HepG2 (cell line): ENCODE measurements around the gene CCDC183. TPM values are rescaled to one million over a fixed set of nuclear protein-coding genes. Genes with fewer than 3 reads are reported as not detected.

Source experiments
- ATAC-seq: fragments of 200-7000 bp; cut with Tn5 transposase; 3 replicates; pipeline ENCODE4 v1.9.1; 2020; ENCODE audit warnings: mild to moderate bottlenecking, moderate library complexity
- BruUV-seq: library from RNA; stranded (reverse); fragments of 400-500 nt; replicated peaks from 2 replicates; lab custom pipeline; 2021; lab: Mats Ljungman, UMichigan
- CTCF ChIA-PET: fragments of 300-600 bp; formaldehyde crosslinking; extraction: SDS; loops from one replicate; lab custom pipeline; 2021; ENCODE audit warnings: low total read pairs, inconsistent platforms, low intra/inter-chr PET ratio; lab: Yijun Ruan, JAX
- POLR2A ChIA-PET: fragments of 350-600 bp; sonication (Branson Sonifier 250); formaldehyde crosslinking; loops from one replicate; lab custom pipeline; 2020; ENCODE audit warnings: antibody characterized with exemption, inconsistent platforms; lab: Yijun Ruan, JAX
- DNase-seq: peaks from one replicate; pipeline ENCODE4 v3.0.0-alpha.2; 2015; ENCODE audit warnings: low spot score
- FAIRE-seq: peaks from 3 replicates; lab custom pipeline; 2011; peaks lifted over from hg19 to GRCh38; lab: Jason Lieb, UNC
- H2AFZ ChIP-seq: one replicate; pipeline ENCODE4 v1.6.1; 2011; ENCODE audit warnings: low read length, inconsistent platforms
- H3K27ac ChIP-seq: fragments of 300-600 bp; 3 replicates; pipeline ENCODE4 v1.8.0; 2011; ENCODE audit warnings: mixed run types, mild to moderate bottlenecking, mixed read lengths, low read length, inconsistent platforms; ENCODE audit not compliant: insufficient read depth; ENCODE audit errors: extremely low read length
- H3K27me3 ChIP-seq, 2 experiments: fragments of 200-600 bp in 1 of 2; 2 replicates in 1 of 2; 3 replicates in 1 of 2; pipeline versions ENCODE4 v1.6.0 to v1.8.0; 2011; ENCODE audit warnings: low read length in 2 of 2, mild to moderate bottlenecking in 2 of 2, moderate library complexity in 2 of 2, inconsistent platforms in 1 of 2; ENCODE audit not compliant: insufficient read depth in 2 of 2, control insufficient read depth in 1 of 2
- H3K36me3 ChIP-seq, 2 experiments: fragments of 200-600 bp in 1 of 2; replicated peaks in 1 of 2; 2 replicates in 1 of 2; 3 replicates in 1 of 2; pipeline versions ENCODE4 v1.5.1 to v1.8.0; 2011; ENCODE audit warnings: low read length in 2 of 2, inconsistent platforms in 1 of 2; ENCODE audit not compliant: insufficient read depth in 2 of 2, control insufficient read depth in 1 of 2
- H3K4me1 ChIP-seq: 2 replicates; pipeline ENCODE4 v1.5.1; 2012; ENCODE audit warnings: low read length, inconsistent platforms; ENCODE audit not compliant: insufficient read depth
- H3K4me2 ChIP-seq: 2 replicates; pipeline ENCODE4 v1.6.0; 2011; ENCODE audit warnings: low read depth, low read length, inconsistent platforms
- H3K4me3 ChIP-seq, 3 experiments: fragments of 200-600 bp in 1 of 3; sonication (generic), shearing (Covaris generic) in 1 of 3; replicated peaks in 1 of 3; 2 replicates each; pipeline ENCODE4 v1.5.1; 2011 to 2016; ENCODE audit warnings: low read length in 3 of 3, inconsistent platforms in 2 of 3, low read depth in 2 of 3, mild to moderate bottlenecking in 2 of 3, control low read depth in 1 of 3, mixed read lengths in 1 of 3; ENCODE audit not compliant: insufficient read depth in 1 of 3
- H3K79me2 ChIP-seq: one replicate; pipeline ENCODE4 v1.6.1; 2011; ENCODE audit warnings: low read length, inconsistent platforms; ENCODE audit not compliant: insufficient read depth
- H3K9ac ChIP-seq: 2 replicates; pipeline ENCODE4 v1.6.0; 2011; ENCODE audit warnings: mild to moderate bottlenecking, low read depth, low read length, inconsistent platforms; ENCODE audit not compliant: insufficient read depth
- H3K9me3 ChIP-seq: 2 replicates; pipeline ENCODE4 v1.5.1; 2012; ENCODE audit warnings: mild to moderate bottlenecking, low read length
- H4K20me1 ChIP-seq: 2 replicates; pipeline ENCODE4 v1.6.0; 2011; ENCODE audit warnings: inconsistent platforms, mild to moderate bottlenecking, low read length, moderate library complexity; ENCODE audit not compliant: insufficient read depth
- HDAC6 ChIP-seq: fragments of 200-600 bp; sonication (generic); IDR thresholded peaks from 2 replicates; pipeline ENCODE4 v1.7.0; 2017; ENCODE audit warnings: mild to moderate bottlenecking, antibody characterized with exemption, low read length, low read depth
- KAT2B ChIP-seq: fragments of 150-350 bp; IDR thresholded peaks from 2 replicates; pipeline ENCODE4 v1.6.1; 2014; ENCODE audit warnings: low read depth, low read length, borderline replicate concordance
- KLF16 ChIP-seq, 2 experiments: sonication (generic) in 1 of 2; formaldehyde crosslinking in 1 of 2; IDR thresholded peaks; 2 replicates each; pipeline versions ENCODE4 v1.6.1 to v1.8.0; 2016 to 2023; ENCODE audit warnings: missing genetic modification reagents in 2 of 2, missing compliant biosample characterization in 1 of 2
- MTA3 ChIP-seq: sonication (generic); formaldehyde crosslinking; IDR thresholded peaks from 2 replicates; pipeline ENCODE4 v1.4.0; 2020; ENCODE audit warnings: missing genetic modification reagents
- NR1H2 ChIP-seq: sonication (generic); formaldehyde crosslinking; IDR thresholded peaks from 2 replicates; pipeline ENCODE4 v1.8.1; 2022; ENCODE audit warnings: low read depth, missing genetic modification reagents, borderline replicate concordance
- U2AF2 ChIP-seq: fragments of 200-400 bp; formaldehyde crosslinking; IDR thresholded peaks from 2 replicates; pipeline ENCODE4 v1.6.1; 2017; ENCODE audit warnings: low read depth, mild to moderate bottlenecking, low read length
- ZNF136 ChIP-seq: sonication (generic); formaldehyde crosslinking; IDR thresholded peaks from 2 replicates; pipeline ENCODE4 v1.8.1; 2022; ENCODE audit warnings: low read depth, mild to moderate bottlenecking, moderate library complexity, missing genetic modification reagents
- ZNF597 ChIP-seq: sonication (generic); formaldehyde crosslinking; IDR thresholded peaks from 2 replicates; pipeline ENCODE4 v1.5.0; 2020; ENCODE audit warnings: missing genetic modification reagents
- ZNF891 ChIP-seq: sonication (generic); formaldehyde crosslinking; IDR thresholded peaks from 2 replicates; pipeline ENCODE4 v1.5.0; 2020; ENCODE audit warnings: mild to moderate bottlenecking, missing genetic modification reagents
- WGBS: methylation state at CpG from one replicate; pipeline ENCODE4 v1.1.6; 2017; ENCODE audit warnings: low lambda C conversion rate; 5-methylcytosine and 5-hydroxymethylcytosine counted together
- in situ Hi-C: cut with HindIII; loops from 2 replicates; pipeline ENCODE4 v1.10.0; 2017; ENCODE audit warnings: low pct_unique_long_range_greater_than_20kb; ENCODE audit not compliant: extremely low pct_ligation_motif_present
- intact Hi-C: fragments of 100-400 bp; cut with micrococcal nuclease; formaldehyde crosslinking; loops from one replicate; pipeline ENCODE4 v1.10.0; 2022; ENCODE audit not compliant: unreplicated experiment
- polyA plus RNA-seq, 8 experiments: library from polyadenylated mRNA; depleted of rRNA in 3 of 8; stranded (reverse) in 7 of 8; unstranded in 1 of 8; fragments of >200 nt; fragmentation: Illumina TruSeq in 4 of 8; extraction: Trizol in 4 of 8; gene quantifications; 2 replicates each; pipeline versions ENCODE4 v1.2.1 to v1.2.3, GENCODE V29; 2011 to 2016; ENCODE audit warnings: low read depth in 4 of 8, missing spikeins in 1 of 8, mixed read lengths in 1 of 8; ENCODE audit not compliant: insufficient read depth in 1 of 8
- total RNA-seq, 5 experiments: library from RNA; depleted of rRNA; stranded (reverse); fragments of >200 nt; fragmentation: Illumina TruSeq; extraction: Trizol; gene quantifications; 2 replicates each; pipeline ENCODE4 v1.2.3, GENCODE V29; 2016; ENCODE audit warnings: low read depth in 1 of 5
- TF ChIP-seq, protein P1 (sequence below), 2 experiments: sonication (generic) in 1 of 2; formaldehyde crosslinking in 1 of 2; IDR thresholded peaks; 2 replicates each; pipeline versions ENCODE4 v1.4.0 to v1.6.1; 2016 to 2020; ENCODE audit warnings: borderline replicate concordance in 1 of 2, low read depth in 1 of 2, mild to moderate bottlenecking in 1 of 2, missing genetic modification reagents in 1 of 2
- TF ChIP-seq, protein P2 (sequence below): conservative IDR thresholded peaks from 2 replicates; pipeline ENCODE4 v1.6.1; 2018; ENCODE audit warnings: missing genetic modification reagents

CCDC183 gene
- total and polyA plus RNA-seq, 2 of the 13 experiments (the other 11 are each of a cell fraction or from before 2014, with no cell fraction given): 5.0 to 66.4 TPM

DNA sequence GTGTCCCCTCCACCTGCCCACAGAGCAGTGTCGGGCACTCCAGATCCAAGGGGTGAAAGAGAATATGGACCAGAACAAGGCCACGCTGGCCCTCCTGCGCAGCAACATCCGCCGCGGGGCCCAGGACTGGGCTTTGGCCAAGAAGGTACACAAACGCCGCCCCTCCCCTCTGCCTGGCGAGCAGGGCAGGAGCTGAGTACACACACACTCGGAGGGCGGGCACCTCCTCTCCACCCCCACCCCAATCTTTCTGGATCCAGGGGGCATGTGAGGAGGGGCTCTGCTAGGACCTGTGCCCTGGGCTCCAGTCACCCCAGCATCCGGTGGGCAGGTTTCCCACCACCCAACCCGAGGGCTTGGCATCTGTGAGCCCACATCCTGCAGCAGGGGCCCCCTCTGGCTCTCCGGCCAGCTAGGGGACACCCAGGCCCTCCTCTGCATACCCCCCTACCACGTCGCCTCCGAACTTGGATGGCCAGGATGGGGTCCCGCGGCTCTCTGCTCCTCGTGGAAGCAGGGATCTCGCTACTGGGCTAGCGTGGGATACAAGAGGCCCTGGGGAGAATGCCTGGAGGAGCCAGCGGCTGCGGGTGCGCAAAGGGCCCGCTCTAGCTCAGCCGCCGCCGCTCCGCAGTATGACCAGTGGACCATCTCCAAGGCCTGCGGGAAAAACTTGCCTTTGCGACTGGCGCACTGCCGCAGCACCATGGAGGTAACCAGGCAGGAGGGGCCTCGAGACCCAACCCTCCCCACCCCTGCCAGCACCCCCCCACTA is 3.1 kb downstream of the CCDC183 start (continued):
- TF ChIP-seq, protein P1, sequence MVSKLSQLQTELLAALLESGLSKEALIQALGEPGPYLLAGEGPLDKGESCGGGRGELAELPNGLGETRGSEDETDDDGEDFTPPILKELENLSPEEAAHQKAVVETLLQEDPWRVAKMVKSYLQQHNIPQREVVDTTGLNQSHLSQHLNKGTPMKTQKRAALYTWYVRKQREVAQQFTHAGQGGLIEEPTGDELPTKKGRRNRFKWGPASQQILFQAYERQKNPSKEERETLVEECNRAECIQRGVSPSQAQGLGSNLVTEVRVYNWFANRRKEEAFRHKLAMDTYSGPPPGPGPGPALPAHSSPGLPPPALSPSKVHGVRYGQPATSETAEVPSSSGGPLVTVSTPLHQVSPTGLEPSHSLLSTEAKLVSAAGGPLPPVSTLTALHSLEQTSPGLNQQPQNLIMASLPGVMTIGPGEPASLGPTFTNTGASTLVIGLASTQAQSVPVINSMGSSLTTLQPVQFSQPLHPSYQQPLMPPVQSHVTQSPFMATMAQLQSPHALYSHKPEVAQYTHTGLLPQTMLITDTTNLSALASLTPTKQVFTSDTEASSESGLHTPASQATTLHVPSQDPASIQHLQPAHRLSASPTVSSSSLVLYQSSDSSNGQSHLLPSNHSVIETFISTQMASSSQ (IDR thresholded peaks at IDR 0.05; ENCODE audit: low read depth): 0 out of 2 replicates have a peak, but pooled peaks have one; percentile 41
- TF ChIP-seq, protein P1 (CRISPR knock-in tag; IDR thresholded peaks at IDR 0.05; ENCODE audit: borderline replicate concordance): peak; percentile 70; the same call in 1 of the 2 replicates
- TF ChIP-seq ZNF136 (CRISPR knock-in tag) (no peak), NR1H2 (CRISPR knock-in tag) (no peak)
- TF ChIP-seq, all 625 proteins: peak for 295

DNA sequence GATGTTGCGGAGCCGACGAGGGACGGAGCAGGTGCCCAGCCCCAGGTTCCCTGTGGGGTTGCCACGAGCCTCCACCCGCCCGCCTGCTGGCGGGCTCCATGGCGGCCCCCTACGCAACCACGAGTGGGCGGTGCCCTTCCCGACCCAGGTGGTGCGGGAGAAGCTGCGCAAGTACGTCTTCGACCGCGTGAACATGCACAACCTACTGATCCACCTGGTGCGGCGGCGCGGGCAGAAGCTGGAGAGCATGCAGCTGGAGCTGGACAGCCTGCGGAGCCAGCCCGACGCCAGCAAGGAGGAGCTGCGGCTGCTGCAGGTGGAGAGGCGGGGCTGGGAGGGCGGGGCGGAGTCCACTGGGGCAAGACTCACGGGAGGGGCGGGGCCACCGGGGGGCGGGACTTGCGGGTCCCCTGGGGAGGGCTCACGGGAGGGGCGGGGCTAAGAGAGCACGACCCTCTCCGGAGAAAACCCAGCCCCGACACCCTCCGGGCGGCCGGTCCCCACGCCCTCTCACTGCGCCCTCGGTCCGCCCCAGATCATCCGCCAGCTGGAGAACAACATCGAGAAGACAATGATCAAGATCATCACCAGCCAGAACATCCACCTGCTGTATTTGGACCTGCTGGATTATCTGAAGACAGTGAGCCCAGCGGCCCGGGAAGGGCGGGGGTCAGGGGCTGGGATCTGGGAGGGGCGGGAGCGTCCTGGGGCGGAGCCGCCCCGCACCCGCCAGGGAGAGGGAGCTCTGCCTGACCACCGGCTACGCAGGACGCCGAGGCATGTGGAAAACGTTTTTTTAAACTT is 3.9 kb downstream of the CCDC183 start:
- H3K9ac ChIP-seq: peak overlapping the region; percentile 70
- no TSS peak for BruUV-seq
- peak; percentile 65 for ATAC-seq
- DNase-seq: peak; percentile 85
- no peaks in the 10 kb centered on the region for H3K9me3 ChIP-seq
- H3K36me3 ChIP-seq: peaks cover 0 to 2% of the 10 kb centered on the region in 2 experiments; a peak in 2 of 5 replicates
- H3K27ac ChIP-seq: peak overlapping the region; percentile 84
- intact Hi-C loops (no loop called here), in situ Hi-C loops (no loop called here)
- peak overlapping the region; percentile 67 to 85 (median 81) for H3K4me3 ChIP-seq
- H2AFZ ChIP-seq: no peak overlapping the region
- no peak for FAIRE-seq
- H3K79me2 ChIP-seq: peaks cover 32% of the 10 kb centered on the region
- ChIA-PET CTCF (no interaction called here), POLR2A (interaction anchor here (0.8 to 2.8 kb wide), 20 partner anchors 8 to 440 kb away, joined by 3 to 35 read pairs (median 5); partner anchors contain the start of genes AJM1, ENTPD2, MAN1B1 and RABL6)
- no peaks in the 10 kb centered on the region; the same call in none of the 2 replicates for H4K20me1 ChIP-seq
- H3K4me1 ChIP-seq: peaks cover 75% of the 10 kb centered on the region
- no peaks in the 10 kb centered on the region for H3K27me3 ChIP-seq
- H3K4me2 ChIP-seq: peak overlapping the region; percentile 90
- 0% methylated on average over 18 of the region's 63 CpGs for WGBS
- no peak for TF ChIP-seq MTA3
- no peak for TF ChIP-seq U2AF2
- no peak for TF ChIP-seq KAT2B
- peak in 1 of 2 experiments; percentile 32; a peak in 1 of 4 replicates for TF ChIP-seq KLF16 (CRISPR knock-in tag; IDR thresholded peaks at IDR 0.05)
- TF ChIP-seq HDAC6: no peak
- TF ChIP-seq ZNF891 (CRISPR knock-in tag): no peak; the same call in 1 of the 2 replicates
- TF ChIP-seq, protein P2, sequence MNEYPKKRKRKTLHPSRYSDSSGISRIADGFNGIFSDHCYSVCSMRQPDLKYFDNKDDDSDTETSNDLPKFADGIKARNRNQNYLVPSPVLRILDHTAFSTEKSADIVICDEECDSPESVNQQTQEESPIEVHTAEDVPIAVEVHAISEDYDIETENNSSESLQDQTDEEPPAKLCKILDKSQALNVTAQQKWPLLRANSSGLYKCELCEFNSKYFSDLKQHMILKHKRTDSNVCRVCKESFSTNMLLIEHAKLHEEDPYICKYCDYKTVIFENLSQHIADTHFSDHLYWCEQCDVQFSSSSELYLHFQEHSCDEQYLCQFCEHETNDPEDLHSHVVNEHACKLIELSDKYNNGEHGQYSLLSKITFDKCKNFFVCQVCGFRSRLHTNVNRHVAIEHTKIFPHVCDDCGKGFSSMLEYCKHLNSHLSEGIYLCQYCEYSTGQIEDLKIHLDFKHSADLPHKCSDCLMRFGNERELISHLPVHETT (CRISPR knock-in tag): peak; percentile 30; the same call in 1 of the 2 replicates
- no peak for TF ChIP-seq ZNF597 (CRISPR knock-in tag)
